ENCODE data around the gene CDK18. TPM values are rescaled to one million over a fixed set of nuclear protein-coding genes. Genes with fewer than 3 reads are reported as not detected.
"Not testable (repeated sequence)": the region's sequence is repeated elsewhere in the genome, so short reads cannot be mapped to it uniquely, and the experiment has no call there.

CDK18 gene
- total RNA-seq, 6 donors from 2014 or later: 16.7 to 130 (median 30.4) TPM

DNA sequence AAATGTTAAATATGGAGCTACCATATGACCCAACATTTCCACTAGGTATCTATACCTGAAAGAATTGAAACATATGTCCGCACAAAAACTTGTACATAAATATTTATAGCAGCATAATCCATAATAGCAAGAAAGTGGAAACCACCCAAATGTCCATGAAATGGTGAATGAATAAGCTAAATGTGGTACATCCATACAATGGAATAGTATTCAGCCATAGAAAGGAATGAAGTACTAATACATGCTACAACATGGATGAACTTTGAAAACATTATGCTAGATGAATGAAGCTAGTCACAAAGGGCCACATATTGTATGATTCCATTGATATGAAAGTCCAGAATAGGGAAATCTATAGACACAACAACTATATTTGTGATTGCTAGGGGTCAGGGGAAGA is 28.6 kb upstream of the CDK18 start:
- Histone ChIP-seq H3K4me3 (no peak overlapping the region), H3K27me3 (no peaks in the 10 kb centered on the region), H3K4me1 (peaks cover 0 to 22% (median 7%) of the 10 kb centered on the region in 4 donors), H3K9me3 (peaks cover 0 to 13% (median 5%) of the 10 kb centered on the region in 4 donors), H3K36me3 (no peaks in the 10 kb centered on the region), H3K27ac (no peak overlapping the region)
- DNase-seq: no peak
- ATAC-seq (ENCODE audit: low FRiP score in 2 of 2): no peak
- 89 to 100% methylated on average over 1 of the region's 1 CpG for WGBS, 2 donors
- TF ChIP-seq EP300 (IDR thresholded peaks at IDR 0.05) (no peak), POLR2A (IDR thresholded peaks at IDR 0.05) (no peak), POLR2AphosphoS5 (IDR thresholded peaks at IDR 0.05) (no peak)
- TF ChIP-seq, protein P1, sequence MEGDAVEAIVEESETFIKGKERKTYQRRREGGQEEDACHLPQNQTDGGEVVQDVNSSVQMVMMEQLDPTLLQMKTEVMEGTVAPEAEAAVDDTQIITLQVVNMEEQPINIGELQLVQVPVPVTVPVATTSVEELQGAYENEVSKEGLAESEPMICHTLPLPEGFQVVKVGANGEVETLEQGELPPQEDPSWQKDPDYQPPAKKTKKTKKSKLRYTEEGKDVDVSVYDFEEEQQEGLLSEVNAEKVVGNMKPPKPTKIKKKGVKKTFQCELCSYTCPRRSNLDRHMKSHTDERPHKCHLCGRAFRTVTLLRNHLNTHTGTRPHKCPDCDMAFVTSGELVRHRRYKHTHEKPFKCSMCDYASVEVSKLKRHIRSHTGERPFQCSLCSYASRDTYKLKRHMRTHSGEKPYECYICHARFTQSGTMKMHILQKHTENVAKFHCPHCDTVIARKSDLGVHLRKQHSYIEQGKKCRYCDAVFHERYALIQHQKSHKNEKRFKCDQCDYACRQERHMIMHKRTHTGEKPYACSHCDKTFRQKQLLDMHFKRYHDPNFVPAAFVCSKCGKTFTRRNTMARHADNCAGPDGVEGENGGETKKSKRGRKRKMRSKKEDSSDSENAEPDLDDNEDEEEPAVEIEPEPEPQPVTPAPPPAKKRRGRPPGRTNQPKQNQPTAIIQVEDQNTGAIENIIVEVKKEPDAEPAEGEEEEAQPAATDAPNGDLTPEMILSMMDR (IDR thresholded peaks at IDR 0.05): no peak

DNA sequence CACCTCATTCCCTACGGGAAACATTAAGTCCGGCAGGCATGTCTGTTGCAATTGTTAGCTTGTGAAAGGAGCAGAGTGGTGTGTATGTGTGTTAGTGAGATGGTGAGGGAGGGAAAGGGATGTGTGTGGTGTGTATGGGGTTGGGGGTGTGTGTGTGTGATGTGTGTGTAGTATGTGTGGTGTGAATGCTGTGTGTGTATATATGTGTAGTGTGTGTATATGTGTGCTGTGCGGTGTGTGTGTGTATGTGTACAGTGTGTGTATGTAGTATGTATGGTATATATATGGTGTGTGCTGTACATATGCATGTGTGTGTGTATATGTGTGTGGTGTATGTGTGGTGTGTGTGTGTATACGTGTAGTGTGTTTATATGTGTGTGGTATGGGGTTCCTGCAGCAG is 27.8 kb upstream of the CDK18 start:
- H3K27ac ChIP-seq: no peak overlapping the region
- peaks cover 0 to 22% (median 8%) of the 10 kb centered on the region in 4 donors for H3K4me1 ChIP-seq
- 93 to 95% methylated on average over 4 of the region's 4 CpGs for WGBS, 2 donors
- H3K27me3 ChIP-seq: no peaks in the 10 kb centered on the region
- ATAC-seq (ENCODE audit: low FRiP score in 2 of 2): no peak
- H3K9me3 ChIP-seq: peaks cover 0 to 13% (median 5%) of the 10 kb centered on the region in 4 donors
- no peak overlapping the region for H3K4me3 ChIP-seq
- H3K36me3 ChIP-seq: no peaks in the 10 kb centered on the region
- TF ChIP-seq POLR2AphosphoS5 (IDR thresholded peaks at IDR 0.05): no peak
- TF ChIP-seq, protein P1 (IDR thresholded peaks at IDR 0.05): no peak
- DNase-seq: no peak

DNA sequence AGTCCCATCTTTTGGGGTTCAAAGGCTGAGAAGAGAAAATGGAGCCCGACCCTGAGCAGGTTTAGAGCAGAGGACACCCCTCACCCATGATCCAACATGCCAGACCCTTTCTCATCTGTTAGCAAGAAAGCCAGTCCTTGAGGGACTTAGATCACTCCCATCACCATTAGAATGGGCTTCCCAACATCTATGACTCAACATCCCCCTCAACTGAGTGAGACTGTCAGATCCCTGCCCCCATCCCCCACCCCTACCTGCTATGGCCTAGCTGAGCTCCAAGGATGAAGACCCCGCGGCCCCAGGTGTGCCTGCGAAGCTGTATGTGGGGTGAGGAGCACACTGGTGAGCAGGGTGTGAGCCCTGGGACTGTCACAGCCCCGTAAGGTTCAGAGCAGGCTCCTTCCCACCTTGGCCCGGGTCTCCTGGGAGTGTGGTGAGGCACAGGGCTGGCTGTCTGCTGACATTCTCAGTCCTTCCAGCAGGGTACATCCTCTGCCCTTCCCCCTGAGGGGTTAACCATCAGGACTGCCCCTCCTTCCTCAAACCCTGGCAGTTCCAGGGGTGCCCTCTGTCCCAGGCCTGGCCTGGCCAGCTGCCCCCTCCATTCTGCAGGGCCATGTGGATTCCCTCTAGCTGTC is 27.2 kb upstream of the CDK18 start:
- H3K27ac ChIP-seq: peak overlapping the region in 1 of 4 donors; percentile 69
- TF ChIP-seq POLR2A (IDR thresholded peaks at IDR 0.05) (no peak), EP300 (IDR thresholded peaks at IDR 0.05) (no peak), POLR2AphosphoS5 (IDR thresholded peaks at IDR 0.05) (no peak)
- no peak overlapping the region for H3K4me3 ChIP-seq
- 77 to 94% methylated on average over 4 to 5 of the region's 6 CpGs for WGBS, 2 donors
- DNase-seq (peak in 1 of 2 donors; percentile 45), ATAC-seq (ENCODE audit: low FRiP score in 2 of 2) (peak in 1 of 2 donors; percentile 12)
- peaks cover 0 to 22% (median 8%) of the 10 kb centered on the region in 4 donors for H3K4me1 ChIP-seq
- H3K9me3 ChIP-seq: peaks cover 0 to 13% (median 5%) of the 10 kb centered on the region in 4 donors
- H3K36me3 ChIP-seq: no peaks in the 10 kb centered on the region
- no peaks in the 10 kb centered on the region for H3K27me3 ChIP-seq

DNA sequence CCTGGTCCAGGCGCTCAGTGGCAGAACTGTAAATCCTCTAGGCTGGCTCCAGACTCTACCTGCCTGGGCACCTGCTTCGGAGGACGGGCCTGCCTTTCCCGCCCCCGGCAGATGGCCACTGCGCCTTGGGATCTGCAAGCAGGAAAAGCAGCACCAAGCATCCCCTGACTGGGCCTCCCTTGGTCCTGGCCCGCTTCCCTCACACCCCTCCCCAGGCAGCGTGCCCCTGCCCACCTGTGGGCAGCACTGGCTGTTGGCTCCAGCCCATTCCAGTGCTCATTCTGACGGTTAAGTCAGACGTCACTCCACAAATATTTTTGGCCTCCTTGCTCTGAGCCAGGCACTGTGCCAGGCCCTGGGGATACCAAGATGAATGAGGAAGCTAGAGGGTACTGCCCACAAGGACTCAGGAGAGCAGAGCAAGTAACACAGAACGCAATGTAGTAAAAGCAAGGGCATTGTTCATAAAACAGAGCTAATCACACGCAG is 26.7 kb upstream of the CDK18 start:
- Histone ChIP-seq H3K9me3 (peaks cover 0 to 13% (median 5%) of the 10 kb centered on the region in 4 donors), H3K4me1 (peaks cover 0 to 22% (median 8%) of the 10 kb centered on the region in 4 donors), H3K27me3 (no peaks in the 10 kb centered on the region), H3K4me3 (no peak overlapping the region), H3K36me3 (no peaks in the 10 kb centered on the region), H3K27ac (peak overlapping the region in 1 of 4 donors; percentile 69)
- TF ChIP-seq, protein P1 (IDR thresholded peaks at IDR 0.05): no peak
- TF ChIP-seq POLR2AphosphoS5 (IDR thresholded peaks at IDR 0.05): no peak
- peak in 1 of 4 donors; percentile 8 for TF ChIP-seq EP300 (IDR thresholded peaks at IDR 0.05)
- ATAC-seq (ENCODE audit: low FRiP score in 2 of 2): peak; percentile 27 to 85
- 39 to 52% methylated on average over 5 to 12 of the region's 12 CpGs for WGBS, 2 donors
- DNase-seq: peak; percentile 81 to 85

DNA sequence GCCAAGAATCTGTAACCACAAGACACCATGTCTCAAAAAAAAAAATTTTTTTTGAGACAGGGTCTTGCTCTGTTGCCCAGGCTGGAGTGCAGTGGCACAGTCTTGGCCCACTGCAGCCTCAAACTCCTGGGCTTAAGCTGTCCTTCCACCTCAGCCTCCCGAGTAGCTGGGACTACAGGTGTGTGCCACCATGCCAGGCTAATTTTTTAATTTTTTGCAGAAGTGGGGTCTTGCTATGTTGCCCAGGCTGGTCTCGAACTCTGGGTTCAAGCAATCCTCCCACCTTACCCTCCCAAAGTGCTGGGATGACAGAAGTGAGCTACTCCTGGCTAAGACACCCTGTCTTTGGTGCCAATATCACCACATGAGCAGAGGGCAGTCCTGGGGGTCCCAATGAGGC is 25.5 kb upstream of the CDK18 start:
- not testable (repeated sequence) for H3K27me3 ChIP-seq; ATAC-seq (ENCODE audit: low FRiP score in 2 of 2)
- WGBS, 2 donors: 93 to 94% methylated on average over 1 to 2 of the region's 2 CpGs

More for the DNA sequence above, 25.5 kb upstream of the CDK18 start:
- H3K36me3 ChIP-seq, DNase-seq, H3K27ac ChIP-seq, H3K4me3 ChIP-seq: not testable (repeated sequence)
- Histone ChIP-seq H3K9me3 (peaks cover 0 to 13% (median 5%) of the 10 kb centered on the region in 4 donors), H3K4me1 (peaks cover 0 to 22% (median 8%) of the 10 kb centered on the region in 4 donors)

Data from upper lobe of left lung (tissue), 6 donors.